Measurements from ENCODE around the gene CYP4F12.

The CYP4F12 gene

DNA sequence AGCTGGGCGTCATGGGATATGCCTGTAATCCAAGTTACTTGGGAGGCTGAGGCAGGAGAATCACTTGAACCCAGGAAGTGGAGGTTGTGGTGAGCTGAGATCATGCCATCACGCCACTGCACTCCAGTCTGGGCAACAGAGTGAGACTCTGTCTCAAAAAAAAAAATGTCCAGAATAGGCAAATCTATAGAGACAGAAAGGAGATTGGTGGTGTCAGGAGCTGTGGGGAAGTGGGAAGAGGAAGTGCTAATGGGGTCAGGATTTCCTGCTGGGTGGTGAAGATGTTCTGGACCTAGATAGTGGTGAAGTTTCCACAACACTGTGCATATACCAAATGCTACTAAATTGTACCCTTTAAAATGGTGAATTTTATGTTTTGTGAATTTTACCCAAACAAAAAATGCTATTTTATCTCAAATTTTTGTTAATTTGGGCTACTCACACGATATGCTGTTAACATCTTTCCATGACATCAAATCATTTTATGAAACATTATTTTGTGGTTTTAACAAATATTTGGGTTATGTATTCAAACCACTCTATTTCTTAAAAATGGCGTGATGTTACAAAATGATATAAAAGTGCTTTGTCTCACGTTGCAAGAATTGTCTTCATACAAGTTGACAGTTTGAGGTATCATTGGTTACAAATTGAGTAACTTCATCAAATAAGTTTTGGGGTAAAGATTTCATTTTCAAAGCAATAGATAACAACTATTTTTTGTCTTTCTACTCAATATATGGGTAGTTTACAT is 39.6 kb upstream of the CYP4F12 start:
- DNase-seq (ENCODE audit: insufficient read length, low spot score) (no peak), FAIRE-seq (no peak)
- TF ChIP-seq, protein P1, sequence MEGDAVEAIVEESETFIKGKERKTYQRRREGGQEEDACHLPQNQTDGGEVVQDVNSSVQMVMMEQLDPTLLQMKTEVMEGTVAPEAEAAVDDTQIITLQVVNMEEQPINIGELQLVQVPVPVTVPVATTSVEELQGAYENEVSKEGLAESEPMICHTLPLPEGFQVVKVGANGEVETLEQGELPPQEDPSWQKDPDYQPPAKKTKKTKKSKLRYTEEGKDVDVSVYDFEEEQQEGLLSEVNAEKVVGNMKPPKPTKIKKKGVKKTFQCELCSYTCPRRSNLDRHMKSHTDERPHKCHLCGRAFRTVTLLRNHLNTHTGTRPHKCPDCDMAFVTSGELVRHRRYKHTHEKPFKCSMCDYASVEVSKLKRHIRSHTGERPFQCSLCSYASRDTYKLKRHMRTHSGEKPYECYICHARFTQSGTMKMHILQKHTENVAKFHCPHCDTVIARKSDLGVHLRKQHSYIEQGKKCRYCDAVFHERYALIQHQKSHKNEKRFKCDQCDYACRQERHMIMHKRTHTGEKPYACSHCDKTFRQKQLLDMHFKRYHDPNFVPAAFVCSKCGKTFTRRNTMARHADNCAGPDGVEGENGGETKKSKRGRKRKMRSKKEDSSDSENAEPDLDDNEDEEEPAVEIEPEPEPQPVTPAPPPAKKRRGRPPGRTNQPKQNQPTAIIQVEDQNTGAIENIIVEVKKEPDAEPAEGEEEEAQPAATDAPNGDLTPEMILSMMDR (IDR thresholded peaks at IDR 0.05; ENCODE audit: insufficient read depth, missing control alignments) = no peak

DNA sequence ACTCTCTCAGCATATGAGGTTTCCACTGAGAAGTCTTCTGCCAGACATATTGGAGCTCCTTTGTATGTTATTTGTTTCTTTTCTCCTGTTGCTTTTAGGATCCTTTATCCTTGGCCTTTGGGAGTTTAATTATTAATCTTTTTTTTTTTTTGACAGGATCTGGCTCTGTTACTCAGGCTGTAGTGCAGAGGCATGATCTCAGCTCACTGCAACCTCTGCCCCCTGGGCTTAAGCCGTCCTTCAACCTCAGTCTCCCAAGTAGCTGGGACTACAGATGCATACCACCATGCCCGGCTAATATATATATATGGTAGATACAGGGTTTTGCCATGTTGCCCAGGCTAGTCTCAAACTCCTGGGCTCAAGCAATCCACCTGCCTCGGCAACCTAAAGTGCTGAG is 38.8 kb upstream of the CYP4F12 start:
- no peak for FAIRE-seq
- DNase-seq (ENCODE audit: insufficient read length, low spot score) = no peak
- TF ChIP-seq, protein P1 (IDR thresholded peaks at IDR 0.05; ENCODE audit: insufficient read depth, missing control alignments) = no peak

GRCh38 chr19:15635016-15635805 is 37.7 kb upstream of the CYP4F12 start:
- FAIRE-seq (no peak), DNase-seq (ENCODE audit: insufficient read length, low spot score) (no peak)

GRCh38 chr19:15636026-15636425 is 36.9 kb upstream of the CYP4F12 start:
- FAIRE-seq (no peak), DNase-seq (ENCODE audit: insufficient read length, low spot score) (no peak)
- TF ChIP-seq, protein P1 (IDR thresholded peaks at IDR 0.05; ENCODE audit: insufficient read depth, missing control alignments) = no peak

More at GRCh38 chr19:15635016-15635805, 37.7 kb upstream of the CYP4F12 start:
- TF ChIP-seq, protein P1 (IDR thresholded peaks at IDR 0.05; ENCODE audit: insufficient read depth, missing control alignments) = no peak

DNA sequence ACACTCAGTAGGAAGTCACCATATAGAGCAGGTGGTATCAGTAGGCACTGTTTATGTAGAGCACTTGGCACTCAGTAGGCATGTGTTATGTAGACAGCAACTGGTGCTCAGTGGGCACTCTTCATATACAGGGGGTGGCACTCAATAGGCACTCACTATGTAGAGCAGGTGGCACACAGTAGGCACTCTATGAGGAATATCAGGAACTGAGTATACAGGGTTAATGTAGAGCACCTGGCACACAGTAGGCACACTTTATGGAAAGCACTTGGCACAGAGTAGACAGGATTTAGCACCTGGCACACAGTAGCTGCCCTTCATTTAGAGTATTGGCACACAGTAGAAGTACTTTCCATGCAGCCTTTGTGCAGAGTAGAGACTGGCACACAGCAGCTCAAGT is 33.3 kb upstream of the CYP4F12 start:
- TF ChIP-seq, protein P1 (IDR thresholded peaks at IDR 0.05; ENCODE audit: insufficient read depth, missing control alignments) = no peak
- no peak for DNase-seq (ENCODE audit: insufficient read length, low spot score)
- FAIRE-seq = no peak

GRCh38 chr19:15640294-15640903 is 32.5 kb upstream of the CYP4F12 start, which contains the start of gene CYP4F3:
Gene CYP4F3 (plus strand): TSS chr19:15640897. CDS start chr19:15641416, 519 bp downstream.
- TF ChIP-seq, protein P1 (IDR thresholded peaks at IDR 0.05; ENCODE audit: insufficient read depth, missing control alignments) = no peak
- no peak for FAIRE-seq
- no peak for DNase-seq (ENCODE audit: insufficient read length, low spot score)

Data from D721Med (cell line).